HG03196 (cell line): ENCODE measurements around the gene SLC4A1AP.

ENCODE experiments used
- ATAC-seq: cut with Tn5 transposase; IDR thresholded peaks from one replicate; pipeline ENCODE4 v1.9.1; 2021; ENCODE audit not compliant: unreplicated experiment

The SLC4A1AP gene

DNA sequence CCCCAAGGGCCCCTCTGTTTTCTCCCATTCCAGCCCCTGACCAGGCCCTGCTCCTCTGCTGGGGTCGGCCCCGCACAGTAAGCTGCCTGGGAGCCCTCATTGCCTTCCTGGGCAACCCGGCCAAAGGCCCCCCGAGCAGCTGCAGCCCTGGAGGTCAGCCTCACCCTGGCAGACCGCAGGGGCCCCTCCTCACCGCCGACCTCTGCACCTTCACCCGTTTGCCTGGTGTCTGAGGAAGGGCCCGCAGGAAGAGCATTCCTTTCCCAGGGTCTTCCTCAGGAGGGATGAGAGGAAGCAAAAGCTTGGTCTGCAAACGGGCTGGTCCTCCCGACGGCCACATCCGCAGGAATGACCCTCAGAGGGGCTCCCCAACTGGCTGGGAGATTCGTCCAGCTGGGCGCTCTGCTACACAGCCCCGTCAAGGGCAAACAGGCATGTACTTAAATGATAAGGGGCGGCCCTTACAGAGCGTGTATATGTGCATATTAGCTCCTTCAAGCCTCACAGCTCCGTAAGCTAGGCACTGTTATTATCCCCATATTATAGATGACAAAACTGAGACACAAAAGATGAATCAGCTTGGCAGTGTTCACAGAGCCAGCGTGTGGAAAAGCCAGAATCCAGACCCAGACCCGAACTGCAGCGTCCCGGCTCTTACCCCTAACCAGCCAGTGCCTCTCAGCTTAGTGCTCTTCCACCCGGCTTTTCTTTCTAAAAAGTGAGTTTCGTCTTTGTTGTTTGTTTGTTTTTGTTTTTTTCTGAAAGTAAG lies 52.8 kb downstream of the SLC4A1AP start:
- no peak for ATAC-seq

DNA sequence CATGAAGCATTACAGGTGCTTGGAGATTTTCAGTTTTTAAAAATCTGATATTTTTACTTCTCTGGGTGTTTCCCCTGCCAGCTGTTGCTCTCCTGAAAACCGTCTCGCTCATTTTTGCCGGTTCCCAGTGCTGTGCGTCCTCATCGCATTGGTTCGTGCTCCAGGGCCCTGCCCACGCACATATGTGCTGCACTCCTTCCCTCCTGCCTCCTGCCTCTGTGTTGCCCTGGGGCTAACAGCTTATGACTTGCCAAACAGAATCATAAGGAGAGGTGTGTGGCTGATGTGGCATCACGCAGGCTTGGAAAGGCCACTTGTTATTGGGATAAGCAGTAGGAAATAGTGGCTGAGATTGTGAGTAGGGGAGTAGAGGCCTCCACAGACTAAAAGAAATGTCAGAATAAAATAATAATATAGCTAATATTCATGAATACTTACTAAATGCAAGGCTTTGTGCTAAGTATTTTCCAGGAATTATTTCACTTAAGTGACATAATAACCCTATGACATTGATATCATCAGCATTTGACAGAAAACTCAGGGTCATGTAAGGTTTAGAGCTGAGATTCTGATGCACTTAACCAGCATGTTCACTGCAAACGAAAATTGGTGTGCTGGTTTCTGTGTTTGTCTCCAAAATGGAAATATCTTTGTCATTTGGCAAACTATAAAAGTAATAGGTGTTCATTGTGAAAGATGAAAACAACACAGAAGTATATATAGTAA lies 53.5 kb downstream of the SLC4A1AP start:
- no peak for ATAC-seq

DNA sequence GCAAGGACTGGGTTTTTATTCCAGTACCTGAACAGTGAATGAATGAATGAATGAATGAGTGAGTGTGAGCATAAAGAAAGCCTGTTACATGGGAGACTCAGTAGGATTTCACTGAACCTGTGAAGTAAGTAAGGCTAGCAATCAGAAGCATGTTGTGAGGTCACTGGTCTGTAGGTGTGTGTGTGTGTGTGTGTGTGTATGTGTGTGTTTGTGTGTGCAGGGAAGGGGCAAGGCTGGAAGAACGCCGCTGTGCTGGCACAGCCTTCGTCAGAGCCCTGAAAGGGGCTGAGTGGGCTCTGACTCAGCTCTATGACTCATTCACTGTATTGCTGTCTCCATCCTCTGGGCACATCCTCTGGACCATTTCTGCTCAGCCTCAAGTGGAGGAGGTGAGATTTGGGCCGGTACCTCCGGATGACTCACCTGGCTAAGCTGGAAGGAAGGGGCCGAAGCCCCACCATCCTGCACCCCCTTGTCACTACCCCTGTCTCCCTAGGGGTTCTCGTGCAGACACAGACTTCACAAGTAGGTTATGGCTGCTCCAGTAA lies 56.4 kb downstream of the SLC4A1AP start:
- no peak for ATAC-seq

DNA sequence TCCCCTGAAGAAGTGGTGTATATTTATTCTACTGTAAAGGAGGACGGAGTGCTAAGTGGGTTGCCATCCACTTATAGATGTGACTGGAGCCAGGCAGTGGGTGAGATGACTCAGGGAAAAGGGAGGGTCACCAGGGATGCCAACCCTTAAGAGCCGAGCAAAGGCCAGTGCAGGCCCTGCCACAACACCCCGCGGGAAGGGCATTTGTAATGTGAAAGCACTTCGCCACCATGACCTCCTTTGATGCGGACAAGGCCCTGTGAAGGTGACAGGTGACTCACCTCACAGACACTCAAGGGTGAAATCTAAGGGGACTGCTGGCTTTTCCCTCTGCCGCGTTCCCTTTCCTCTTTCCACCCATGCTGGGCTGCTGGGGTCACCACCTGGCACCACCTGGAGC lies 57.6 kb downstream of the SLC4A1AP start:
- no peak for ATAC-seq

DNA sequence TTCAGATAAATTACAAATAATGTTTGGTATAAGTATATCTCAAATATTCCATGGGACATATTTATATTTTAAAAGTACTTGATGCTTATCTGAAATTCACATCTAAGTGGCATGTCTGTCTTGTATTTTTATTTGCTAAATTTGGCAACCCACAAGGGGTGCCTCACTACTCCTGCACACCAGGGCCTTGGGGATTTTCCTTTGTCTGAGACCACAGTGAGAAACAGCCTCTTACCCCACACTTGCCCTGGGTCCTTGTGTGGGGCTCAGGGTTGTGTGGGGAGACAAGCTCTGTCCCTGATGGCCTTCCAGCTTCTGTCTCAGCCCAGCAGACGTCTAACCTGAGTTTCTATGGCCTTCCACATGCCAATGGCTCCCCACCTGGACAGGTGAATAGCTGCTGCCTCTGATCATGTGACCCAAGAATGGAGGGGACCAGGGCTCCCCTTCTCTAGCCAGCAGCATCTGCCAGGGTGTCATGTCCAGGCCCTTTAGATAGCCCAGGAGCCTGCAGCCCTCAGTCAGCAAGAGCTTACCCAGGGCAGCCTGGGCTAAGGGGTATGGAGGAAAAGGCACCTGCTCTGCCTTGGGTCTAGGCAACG lies 58.3 kb downstream of the SLC4A1AP start:
- ATAC-seq = no peak

DNA sequence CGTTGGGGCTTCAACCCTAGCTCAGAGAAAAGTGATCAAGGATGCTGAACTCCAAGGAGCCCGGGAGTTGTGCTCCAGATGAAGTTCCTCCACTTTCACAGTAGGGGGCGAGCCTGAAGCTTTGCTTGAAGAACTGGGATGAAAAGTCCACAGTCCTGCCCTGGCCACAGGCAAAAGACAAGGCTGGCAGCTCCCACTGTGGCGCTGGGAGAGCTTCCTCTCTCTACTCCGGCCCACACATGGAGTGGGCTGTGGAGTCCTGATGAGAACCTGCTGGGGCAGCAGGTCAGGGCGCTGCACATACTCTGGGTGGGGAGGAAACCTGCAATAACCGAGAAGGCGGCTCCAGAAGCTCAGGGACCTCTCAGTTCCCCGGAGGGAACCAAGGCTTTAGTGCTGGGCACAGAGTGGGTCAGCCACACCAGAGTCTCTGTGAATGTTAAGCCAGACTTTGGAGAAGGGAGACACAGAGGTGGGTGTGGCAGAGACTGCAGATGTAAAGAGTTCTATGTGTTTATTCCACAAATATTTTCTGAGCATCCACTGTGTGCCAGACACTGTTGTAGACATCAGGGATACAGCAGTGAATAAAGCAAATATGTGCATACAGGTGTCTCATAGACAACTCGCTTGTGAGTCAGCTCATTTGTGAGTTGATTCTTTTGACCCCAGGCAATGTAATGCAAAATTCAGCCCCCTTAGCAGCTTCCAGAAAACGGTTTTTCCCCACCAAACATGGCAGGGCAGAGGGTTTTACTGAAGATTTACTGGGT lies 59.9 kb downstream of the SLC4A1AP start:
- no peak for ATAC-seq

DNA sequence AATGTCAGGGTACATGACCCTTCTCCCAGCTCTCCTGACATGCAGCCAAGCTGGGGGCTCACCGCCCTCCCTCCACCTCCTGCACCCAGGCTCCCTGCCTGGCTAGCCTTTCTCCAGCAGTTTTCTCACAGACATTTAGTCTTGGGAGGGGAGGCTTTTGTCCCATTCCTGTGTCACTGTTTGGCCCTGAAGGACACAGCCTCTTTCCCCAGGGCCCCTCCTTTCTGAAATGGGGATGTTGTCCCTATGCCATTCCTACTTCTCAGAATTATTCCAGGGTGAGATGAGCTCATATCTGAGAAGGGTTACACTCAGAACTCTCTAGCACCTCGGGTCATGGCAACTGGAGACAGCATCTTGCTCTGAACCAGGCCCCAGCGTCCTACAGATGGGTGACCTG lies 60.5 kb downstream of the SLC4A1AP start:
- no peak for ATAC-seq

DNA sequence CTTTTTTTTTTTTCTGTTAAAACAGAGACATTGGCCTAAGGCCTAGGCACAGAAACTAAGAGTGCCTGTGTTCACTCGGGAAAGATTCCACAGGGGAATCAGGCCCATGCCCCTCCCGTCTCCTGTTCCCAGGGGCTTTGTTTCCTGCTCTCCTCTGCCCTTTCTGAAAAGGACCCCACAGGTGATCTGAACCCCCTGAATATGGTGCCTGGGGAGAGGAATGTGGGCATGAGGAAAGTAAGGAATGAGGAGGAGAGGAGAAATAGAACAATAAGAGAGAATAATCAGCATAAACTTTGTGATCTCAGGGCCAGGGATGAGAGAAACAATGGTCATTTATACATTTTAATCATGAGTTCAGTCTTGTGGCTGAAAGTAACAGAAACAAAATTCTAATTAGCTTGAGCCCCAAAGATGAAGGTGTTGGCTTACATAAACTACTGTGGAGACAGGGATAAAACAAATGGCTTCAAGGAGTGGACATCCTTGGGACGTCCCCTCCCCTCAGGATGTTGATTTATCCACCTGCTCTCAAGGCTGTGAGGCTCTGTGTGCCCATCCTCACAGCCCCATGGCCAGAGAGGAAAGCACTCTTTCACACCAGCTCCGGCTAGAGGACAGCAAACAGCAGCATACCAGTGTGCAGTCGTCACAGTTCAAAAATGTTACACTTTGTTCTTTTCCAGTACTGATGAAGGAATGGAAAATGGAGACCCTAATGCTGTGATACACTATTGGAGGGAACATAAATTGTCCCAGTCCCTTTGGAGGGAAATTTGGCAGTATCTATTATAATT lies 61.4 kb downstream of the SLC4A1AP start:
- ATAC-seq = no peak

DNA sequence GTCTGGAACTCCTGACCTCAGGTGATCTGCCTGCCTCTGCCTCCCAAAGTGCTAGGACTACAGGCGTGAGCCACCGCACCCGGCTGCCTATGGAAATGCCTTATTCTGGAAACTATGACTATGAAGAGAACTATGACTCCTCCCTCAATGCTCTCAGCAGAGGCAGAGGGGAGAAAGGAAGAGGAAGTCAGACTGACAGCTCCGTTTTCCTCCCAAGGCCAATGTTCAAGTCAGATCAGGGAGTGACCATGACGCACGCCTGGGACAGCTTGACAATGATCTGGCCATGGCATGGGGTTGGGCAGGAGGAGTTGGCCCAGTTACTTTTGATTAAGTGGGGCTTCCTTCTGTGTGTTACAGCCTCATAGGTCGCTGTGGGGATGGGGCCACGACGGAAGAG lies 63.6 kb downstream of the SLC4A1AP start:
- no peak for ATAC-seq

DNA sequence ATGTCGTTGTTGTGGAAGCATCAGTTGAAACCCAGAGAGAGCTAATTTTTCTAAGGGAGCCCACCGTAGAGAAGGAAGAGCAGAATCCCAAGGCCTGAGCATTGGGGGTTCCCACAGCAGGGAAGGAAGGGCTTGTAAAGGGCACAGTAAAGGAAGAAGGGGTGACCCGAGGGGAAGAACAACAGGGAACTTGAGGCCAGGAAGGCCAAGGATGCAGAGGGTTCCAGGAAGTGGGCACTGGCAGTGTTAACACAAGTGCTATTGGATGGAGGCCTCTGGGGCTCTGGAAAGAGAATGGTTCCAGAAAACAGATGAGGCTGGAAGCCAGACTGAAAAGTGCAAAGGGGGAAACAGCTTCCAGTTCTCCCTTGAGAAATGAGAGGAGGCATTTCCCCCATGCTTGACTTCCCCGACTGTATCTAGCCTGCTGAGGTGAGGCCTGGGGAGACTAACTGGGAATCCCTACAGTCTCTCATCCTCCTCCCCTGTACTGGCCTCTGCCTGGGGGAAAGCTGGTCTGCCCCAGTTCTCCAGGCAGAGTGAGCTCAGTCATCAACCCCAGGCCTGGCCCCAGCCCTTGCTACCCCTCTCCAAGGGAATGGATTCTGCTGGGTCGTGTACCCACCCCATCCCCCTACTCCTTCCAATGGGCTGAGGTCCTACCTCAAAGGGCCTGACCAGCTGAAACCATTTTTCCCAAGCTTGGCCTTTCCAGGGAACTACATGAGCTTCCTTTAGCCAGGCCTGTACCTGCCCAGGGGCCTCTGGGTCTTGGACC lies 64.6 kb downstream of the SLC4A1AP start:
- ATAC-seq = no peak

DNA sequence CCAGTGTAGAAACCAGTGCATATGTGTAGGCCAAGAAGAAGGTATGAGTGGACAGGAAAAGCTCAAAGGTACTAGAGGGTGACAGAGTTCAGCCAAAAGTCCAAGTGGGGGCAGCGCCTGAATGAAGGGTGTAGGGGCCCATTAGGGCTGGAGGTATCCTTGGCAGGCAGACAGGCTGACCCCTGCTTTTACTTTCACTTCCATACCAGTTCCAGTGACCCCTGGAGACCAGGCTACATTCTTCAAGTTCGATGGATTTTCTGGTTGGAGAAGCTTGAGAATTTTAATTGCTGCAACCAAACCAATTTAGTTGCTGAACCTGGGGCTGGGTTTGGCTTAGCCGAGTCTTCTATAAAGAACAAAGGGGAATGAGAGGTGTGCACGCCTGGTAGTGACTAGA lies 65.5 kb downstream of the SLC4A1AP start:
- no peak for ATAC-seq

DNA sequence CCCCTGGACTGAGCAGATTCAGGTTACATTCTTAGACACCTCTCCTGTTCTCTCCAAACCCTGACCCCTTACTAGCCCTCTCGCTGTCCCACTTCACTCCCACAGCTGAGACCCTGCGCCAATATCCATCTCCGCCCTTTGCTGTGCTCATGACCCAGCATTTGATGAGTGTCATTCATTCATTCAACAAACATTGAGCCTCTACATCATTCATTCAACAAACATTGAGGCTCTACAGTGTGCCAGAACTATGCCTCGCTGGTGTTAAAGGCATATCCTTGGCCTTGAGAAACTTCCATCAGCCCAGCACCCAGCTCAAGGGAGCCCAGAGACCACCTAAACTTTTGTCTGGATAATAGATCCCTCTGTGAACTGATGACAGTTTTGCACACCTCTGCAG lies 65.9 kb downstream of the SLC4A1AP start:
- no peak for ATAC-seq

DNA sequence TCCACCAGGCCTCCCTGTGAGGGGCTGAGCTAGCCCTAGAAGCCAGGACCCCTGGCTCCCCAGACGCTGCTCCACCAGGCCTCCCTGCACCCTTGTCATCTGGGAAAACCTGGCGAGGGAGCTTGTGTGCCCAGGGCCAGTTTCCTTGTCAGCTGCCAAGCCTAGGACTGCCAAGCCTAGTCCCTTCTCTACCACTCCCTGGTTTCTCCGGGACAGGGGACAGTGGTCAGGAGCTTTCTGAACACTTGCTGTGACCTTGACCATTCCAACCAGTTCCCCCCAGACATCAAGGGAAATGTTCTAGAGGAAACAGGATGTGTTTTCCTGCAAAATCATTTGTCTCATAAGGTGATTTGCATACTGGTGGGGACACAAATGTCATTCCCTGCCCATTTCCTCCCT lies 66.6 kb downstream of the SLC4A1AP start:
- no peak for ATAC-seq

DNA sequence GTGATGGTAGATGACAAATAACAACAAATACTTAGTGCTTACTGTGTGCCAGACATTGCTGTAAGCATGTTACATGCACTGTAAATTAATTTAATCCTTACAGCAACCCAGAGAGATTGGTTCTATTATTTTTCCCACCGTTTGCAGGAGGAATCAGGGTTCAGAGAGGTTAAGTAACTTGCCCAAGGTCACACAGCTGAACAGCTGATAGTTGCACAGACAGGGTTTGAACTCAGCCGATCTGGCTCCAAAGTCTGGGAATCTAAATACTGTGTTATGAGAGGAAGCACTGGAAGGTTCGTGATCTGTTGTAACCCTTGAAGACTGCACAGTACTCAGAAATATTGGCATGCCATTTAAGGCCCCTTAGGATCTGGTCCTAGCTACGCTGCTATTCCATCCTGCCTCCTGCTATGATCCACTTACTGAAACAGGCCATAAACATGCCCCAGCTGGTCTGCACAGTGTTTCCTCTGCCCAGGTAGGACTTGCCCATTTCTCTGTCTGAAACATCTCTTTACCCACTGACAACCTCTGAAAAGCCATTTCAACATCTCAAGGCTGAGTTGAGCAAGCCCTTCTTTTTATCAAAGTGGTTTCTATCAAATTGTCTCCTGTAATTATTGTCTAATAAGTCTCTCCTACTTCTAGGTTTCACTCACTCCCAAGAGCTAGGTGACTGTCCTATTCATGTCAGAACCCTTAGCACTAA lies 67.4 kb downstream of the SLC4A1AP start:
- ATAC-seq = no peak

DNA sequence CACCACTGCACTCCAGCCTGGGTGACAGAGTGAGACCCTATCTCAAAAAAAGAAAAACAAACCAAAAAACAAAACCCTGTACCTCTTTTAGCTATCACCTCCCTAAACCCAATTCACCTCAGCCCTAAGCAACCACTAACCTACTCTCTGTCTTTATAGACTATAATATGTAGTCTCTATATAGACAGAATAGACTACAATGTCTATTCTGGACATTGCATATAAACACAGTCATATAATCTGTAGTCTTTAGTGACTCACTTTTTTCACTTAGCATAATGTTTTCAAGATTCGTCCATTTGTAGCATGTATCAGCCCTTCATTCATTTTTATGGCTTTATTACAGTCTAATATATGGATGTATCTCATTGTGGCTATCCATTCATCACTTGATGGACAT lies 70.6 kb downstream of the SLC4A1AP start:
- no peak for ATAC-seq

DNA sequence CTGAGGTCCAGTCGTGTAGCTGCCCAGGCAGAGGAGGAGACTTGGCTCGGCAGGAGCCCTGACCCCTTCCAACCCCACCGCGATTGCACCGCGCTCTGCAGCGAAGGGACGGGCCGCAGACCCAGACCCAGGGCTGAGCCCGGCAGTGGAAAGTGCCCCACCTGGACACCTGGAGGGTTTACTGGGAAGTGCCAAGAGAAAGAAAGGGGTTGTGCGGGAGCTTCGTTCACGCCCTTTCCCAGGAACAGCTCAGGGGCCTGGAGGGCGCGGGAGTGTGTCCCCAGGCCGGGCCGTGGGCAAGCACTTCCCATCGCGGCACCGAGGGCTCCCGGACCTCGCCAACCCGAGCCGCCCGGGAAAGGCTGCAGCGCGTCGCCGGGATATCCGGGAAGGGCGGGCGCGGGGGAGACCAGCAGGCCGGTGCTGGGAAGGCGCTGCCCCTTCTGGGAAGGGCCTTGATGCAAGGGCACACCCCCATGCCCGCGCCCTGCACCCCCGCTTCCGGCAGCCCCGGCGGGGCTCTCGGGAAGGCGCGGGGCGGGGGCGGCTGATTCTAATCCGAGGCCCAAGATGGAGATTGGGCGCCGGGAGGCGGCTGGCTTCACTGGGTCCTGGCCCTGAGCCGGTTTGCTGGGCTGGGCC lies 71.7 kb downstream of the SLC4A1AP start:
- no peak for ATAC-seq

DNA sequence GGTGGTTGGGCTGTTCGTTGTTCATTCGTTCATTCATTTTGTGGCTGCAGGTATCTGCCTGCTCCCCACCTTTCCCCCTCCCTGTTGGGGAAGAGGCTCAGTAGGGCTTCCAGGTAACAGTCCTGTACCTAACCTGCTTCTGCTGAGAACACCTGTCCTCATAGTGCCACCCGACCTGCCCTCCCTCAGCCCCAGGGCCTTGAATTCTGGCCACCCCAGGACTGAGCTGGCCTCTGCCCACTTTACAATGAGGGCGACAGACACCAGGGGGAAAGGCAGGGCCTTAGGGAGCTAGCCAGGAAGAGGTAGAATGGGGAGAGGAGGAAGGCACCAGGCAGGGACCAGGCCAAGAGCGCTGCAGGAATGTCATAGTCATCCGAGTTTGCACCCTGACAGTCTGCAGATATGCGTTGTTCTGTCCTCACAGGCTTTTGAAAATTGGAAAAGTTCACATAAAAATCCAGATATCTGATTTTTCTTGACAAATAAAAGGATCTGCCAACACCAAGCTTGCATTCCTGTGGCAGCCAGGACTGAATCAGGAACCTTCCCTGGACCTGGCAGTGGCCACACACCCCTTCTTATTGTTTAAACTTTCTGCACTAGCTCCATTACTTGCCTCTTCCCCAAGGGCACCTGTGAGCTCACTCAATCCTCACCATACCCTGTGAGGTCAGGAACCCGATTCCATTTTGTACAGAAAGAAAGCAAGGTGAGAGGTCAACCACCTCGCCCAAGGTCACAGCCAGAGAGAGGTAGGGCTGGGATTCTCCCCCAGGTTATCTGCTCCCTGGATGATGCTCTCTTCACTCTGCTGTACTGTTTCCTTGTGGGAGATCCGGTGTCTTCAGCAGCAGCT lies 72.6 kb downstream of the SLC4A1AP start:
- ATAC-seq = no peak

DNA sequence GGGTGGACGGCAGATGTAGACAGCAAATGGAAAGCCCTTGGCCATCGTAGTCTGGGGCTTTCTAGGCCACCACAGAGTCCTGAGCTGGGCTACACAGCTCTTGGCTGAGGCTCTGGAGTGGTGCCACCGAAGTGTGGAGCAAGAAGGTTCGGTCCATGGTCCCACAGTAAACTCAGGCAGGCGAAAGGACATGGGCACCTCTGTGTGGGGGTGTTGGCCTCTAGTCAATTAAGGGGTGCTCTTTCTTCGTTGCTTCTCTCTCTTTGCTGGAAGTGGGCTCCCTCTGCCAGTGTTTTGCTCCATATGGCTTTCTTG lies 73.2 kb downstream of the SLC4A1AP start:
- ATAC-seq = no peak
